LHCN-M2 (cell line): ENCODE measurements around the gene MPP3. TPM values are rescaled to one million over a fixed set of nuclear protein-coding genes. Genes with fewer than 3 reads are reported as not detected.

Experiments
- DNase-seq: peaks from one replicate; pipeline ENCODE4 v3.0.0-alpha.2; 2012; ENCODE audit warnings: low read depth
- total RNA-seq: library from RNA; depleted of rRNA; stranded (reverse); fragments of >200 nt; gene quantifications from 2 replicates; pipeline ENCODE4 v1.2.3, GENCODE V29; 2014

Gene MPP3
- total RNA-seq, 1 experiment from 2014 or later: 4.1 TPM

GRCh38 chr17:43772877-43773648 is 59.9 kb downstream of the MPP3 start:
- DNase-seq: no peak

GRCh38 chr17:43771463-43771862 is 61.5 kb downstream of the MPP3 start:
- DNase-seq: no peak

- no peak for DNase-seq
Observed at GRCh38 chr17:43770957-43771356, 62.0 kb downstream of the MPP3 start.

- no peak for DNase-seq
Observed at GRCh38 chr17:43769859-43770258, 63.1 kb downstream of the MPP3 start.

GRCh38 chr17:43769426-43769825 is 63.5 kb downstream of the MPP3 start:
- DNase-seq: no peak

GRCh38 chr17:43768943-43769342 is 64.0 kb downstream of the MPP3 start:
- DNase-seq: no peak

- no peak for DNase-seq
Observed at GRCh38 chr17:43768382-43768781, 64.6 kb downstream of the MPP3 start.

GRCh38 chr17:43767713-43768059 is 65.3 kb downstream of the MPP3 start:
- DNase-seq: no peak

GRCh38 chr17:43767053-43767712 is 65.8 kb downstream of the MPP3 start:
- DNase-seq: no peak

GRCh38 chr17:43766413-43767052 is 66.4 kb downstream of the MPP3 start:
- peak; percentile 42 for DNase-seq

- peak; percentile 87 for DNase-seq
Observed at GRCh38 chr17:43760254-43760852, 72.6 kb downstream of the MPP3 start.

- no peak for DNase-seq
Observed at GRCh38 chr17:43759836-43760235, 73.1 kb downstream of the MPP3 start.

- no peak for DNase-seq
Observed at GRCh38 chr17:43758497-43759174, 74.3 kb downstream of the MPP3 start, which contains the start of gene SOST. Gene SOST, minus strand, starts transcription at chr17:43758791. Its CDS starts 50 bp downstream, at chr17:43758741.

GRCh38 chr17:43758086-43758485 is 74.9 kb downstream of the MPP3 start:
- no peak for DNase-seq

- DNase-seq: no peak
Observed at GRCh38 chr17:43757171-43757660, 75.7 kb downstream of the MPP3 start.

- DNase-seq: no peak
Observed at GRCh38 chr17:43756201-43756600, 76.7 kb downstream of the MPP3 start.

GRCh38 chr17:43755389-43755875 is 77.5 kb downstream of the MPP3 start:
- no peak for DNase-seq

- no peak for DNase-seq
Observed at GRCh38 chr17:43754947-43755346, 78.0 kb downstream of the MPP3 start.

- peak; percentile 62 for DNase-seq
Observed at GRCh38 chr17:43753493-43754129, 79.3 kb downstream of the MPP3 start.
